ENCODE results near the gene CD6. TPM values are rescaled to one million over a fixed set of nuclear protein-coding genes. Genes with fewer than 3 reads are reported as not detected.

CD6 gene
- polyA plus RNA-seq, 1 donor (not counting 4 experiments of a cell fraction or from before 2014, with no cell fraction given), result 0.03 TPM

- Histone ChIP-seq H3K9ac (ENCODE audit: control insufficient read depth, extremely low read depth, insufficient read depth, low read length) (no peak overlapping the region), H3K4me3 (ENCODE audit: control insufficient read depth in 2 of 3, extremely low read depth in 1 of 3, insufficient read depth in 2 of 3, low read depth in 1 of 3, low read length in 3 of 3) (no peak overlapping the region), H3K36me3 (ENCODE audit: control insufficient read depth in 2 of 2, extremely low read depth in 1 of 2, insufficient read depth in 2 of 2, low read length in 2 of 2) (peaks cover 0 to 4% of the 10 kb centered on the region in 2 experiments), H3K9me1 (ENCODE audit: control insufficient read depth, extremely low read depth, insufficient read depth, low read length) (no peaks in the 10 kb centered on the region), H3K27ac (ENCODE audit: control insufficient read depth, insufficient read depth, low read length) (no peak overlapping the region), H3K4me1 (ENCODE audit: control insufficient read depth, extremely low read depth, insufficient read depth, low read length) (peaks cover 18% of the 10 kb centered on the region), H3K79me2 (ENCODE audit: control insufficient read depth, insufficient read depth, low read length) (no peaks in the 10 kb centered on the region), H3K9me3 (ENCODE audit: control insufficient read depth, low read depth, low read length) (no peaks in the 10 kb centered on the region), H4K20me1 (ENCODE audit: control insufficient read depth, extremely low read depth, insufficient read depth, low read length) (no peaks in the 10 kb centered on the region), H2AFZ (ENCODE audit: control insufficient read depth, low read length) (no peak overlapping the region), H3K4me2 (ENCODE audit: control insufficient read depth, extremely low read depth, insufficient read depth, low read depth, low read length) (no peak overlapping the region), H3K27me3 (ENCODE audit: control insufficient read depth, extremely low read depth, insufficient read depth, low read length) (no peaks in the 10 kb centered on the region)
- FAIRE-seq (no peak), DNase-seq (ENCODE audit: low read depth, low spot score) (no peak)
- TF ChIP-seq EZH2 (IDR thresholded peaks at IDR 0.05; ENCODE audit: low read length), result no peak
- TF ChIP-seq CTCF (optimal IDR thresholded peaks at IDR 0.05 in 1 of 3, IDR thresholded peaks at IDR 0.05 in 1 of 3, conservative IDR thresholded peaks at IDR 0.05 in 1 of 3; ENCODE audit: extremely low read depth in 1 of 3, insufficient read depth in 2 of 3, low read length in 3 of 3), result no peak
- dilution Hi-C loops (cut with MboI; ENCODE audit: extremely low pct_ligation_motif_present, low sequenced_read_pairs), result no loop called here
These were observed 29.9 kb upstream of the CD6 start for GRCh38 chr11:60941371-60942119.

GRCh38 chr11:60942219-60942618 lies 29.3 kb upstream of the CD6 start:
- Histone ChIP-seq H3K79me2 (ENCODE audit: control insufficient read depth, insufficient read depth, low read length) (no peaks in the 10 kb centered on the region), H3K27ac (ENCODE audit: control insufficient read depth, insufficient read depth, low read length) (no peak overlapping the region), H4K20me1 (ENCODE audit: control insufficient read depth, extremely low read depth, insufficient read depth, low read length) (no peaks in the 10 kb centered on the region), H3K9me1 (ENCODE audit: control insufficient read depth, extremely low read depth, insufficient read depth, low read length) (no peaks in the 10 kb centered on the region), H3K9ac (ENCODE audit: control insufficient read depth, extremely low read depth, insufficient read depth, low read length) (no peak overlapping the region), H3K4me3 (ENCODE audit: control insufficient read depth in 2 of 3, extremely low read depth in 1 of 3, insufficient read depth in 2 of 3, low read depth in 1 of 3, low read length in 3 of 3) (no peak overlapping the region), H3K36me3 (ENCODE audit: control insufficient read depth in 2 of 2, extremely low read depth in 1 of 2, insufficient read depth in 2 of 2, low read length in 2 of 2) (peaks cover 0 to 2% of the 10 kb centered on the region in 2 experiments), H2AFZ (ENCODE audit: control insufficient read depth, low read length) (no peak overlapping the region), H3K4me2 (ENCODE audit: control insufficient read depth, extremely low read depth, insufficient read depth, low read depth, low read length) (no peak overlapping the region), H3K9me3 (ENCODE audit: control insufficient read depth, low read depth, low read length) (no peaks in the 10 kb centered on the region), H3K27me3 (ENCODE audit: control insufficient read depth, extremely low read depth, insufficient read depth, low read length) (no peaks in the 10 kb centered on the region), H3K4me1 (ENCODE audit: control insufficient read depth, extremely low read depth, insufficient read depth, low read length) (peaks cover 18% of the 10 kb centered on the region)
- no peak for TF ChIP-seq EZH2 (IDR thresholded peaks at IDR 0.05; ENCODE audit: low read length)
- TF ChIP-seq CTCF (optimal IDR thresholded peaks at IDR 0.05 in 1 of 3, IDR thresholded peaks at IDR 0.05 in 1 of 3, conservative IDR thresholded peaks at IDR 0.05 in 1 of 3; ENCODE audit: extremely low read depth in 1 of 3, insufficient read depth in 2 of 3, low read length in 3 of 3), result no peak
- no peak for FAIRE-seq
- dilution Hi-C loops (cut with MboI; ENCODE audit: extremely low pct_ligation_motif_present, low sequenced_read_pairs), result no loop called here
- no peak for DNase-seq (ENCODE audit: low read depth, low spot score)

Data from keratinocyte (primary cell).